ENCODE data around the gene CAP1.

GRCh38 chr1:40020447-40021085 lies 20.0 kb upstream of the CAP1 start:
- TF ChIP-seq BHLHE40 (IDR thresholded peaks at IDR 0.05; ENCODE audit: borderline replicate concordance) (no peak), NFRKB (IDR thresholded peaks at IDR 0.05) (no peak), ARNT (IDR thresholded peaks at IDR 0.05) (no peak), LEF1 (IDR thresholded peaks at IDR 0.05; ENCODE audit: borderline replicate concordance) (no peak), FOXM1 (IDR thresholded peaks at IDR 0.05; ENCODE audit: borderline replicate concordance) (no peak), SP1 (IDR thresholded peaks at IDR 0.05) (no peak)

Measured in HEK293T (cell line).